Endothelial cell of umbilical vein (primary cell): Measurements from ENCODE around the gene PRKAA1. TPM values are rescaled to one million over a fixed set of nuclear protein-coding genes. Genes with fewer than 3 reads are reported as not detected.
A peak's percentile ranks its signal among the peaks of the same experiment; 100 is the strongest.

ENCODE experiments used
- BruUV-seq: library from RNA; stranded (reverse); fragments of 400-500 nt; replicated peaks from 2 replicates; lab custom pipeline; 2021; lab: Mats Ljungman, UMichigan
- CTCF ChIA-PET: fragments of 300-600, 350-600 bp; sonication (Branson Sonifier 250); formaldehyde crosslinking; loops from one replicate; lab custom pipeline; 2021; ENCODE audit warnings: antibody characterized with exemption, inconsistent platforms; lab: Charles Lee
- POLR2A ChIA-PET: fragments of 300-600, 350-600 bp; sonication (Branson Sonifier 250); formaldehyde crosslinking; loops from one replicate; lab custom pipeline; 2021; ENCODE audit warnings: antibody characterized with exemption, inconsistent platforms; lab: Charles Lee
- DNase-seq: peaks from one replicate; pipeline ENCODE4 v3.0.0-alpha.2; 2011; ENCODE audit warnings: low read depth, low spot score
- FAIRE-seq: peaks from 2 replicates; lab custom pipeline; 2011; peaks lifted over from hg19 to GRCh38; lab: Jason Lieb, UNC
- H2AFZ ChIP-seq: 2 replicates; pipeline ENCODE4 v1.6.0; 2012; ENCODE audit warnings: low read depth, low read length, control low read depth, inconsistent platforms
- H3K27ac ChIP-seq: 2 replicates; pipeline ENCODE4 v1.5.1; 2011; ENCODE audit warnings: low read depth, mild to moderate bottlenecking, control low read depth, low read length, moderate library complexity; ENCODE audit not compliant: insufficient read depth
- H3K27me3 ChIP-seq, 2 experiments: 2 replicates each; pipeline versions ENCODE4 v1.6.0 to v1.6.1; 2011; ENCODE audit warnings: low read length in 2 of 2, mixed read lengths in 1 of 2; ENCODE audit not compliant: control insufficient read depth in 2 of 2, insufficient read depth in 2 of 2
- H3K36me3 ChIP-seq, 2 experiments: 2 replicates in 1 of 2; 3 replicates in 1 of 2; pipeline ENCODE4 v1.5.1; 2011; ENCODE audit warnings: low read length in 2 of 2, mild to moderate bottlenecking in 1 of 2, moderate library complexity in 1 of 2; ENCODE audit not compliant: control insufficient read depth in 2 of 2, insufficient read depth in 2 of 2; ENCODE audit errors: extremely low read depth in 1 of 2
- H3K4me1 ChIP-seq: 3 replicates; pipeline ENCODE4 v1.5.1; 2011; ENCODE audit warnings: mild to moderate bottlenecking, low read length; ENCODE audit not compliant: control insufficient read depth, insufficient read depth; ENCODE audit errors: extremely low read depth
- H3K4me2 ChIP-seq: 2 replicates; pipeline ENCODE4 v1.6.1; 2011; ENCODE audit warnings: low read length, control low read depth, mixed read lengths; ENCODE audit not compliant: insufficient read depth
- H3K4me3 ChIP-seq, 3 experiments: fragments of 200-600 bp in 1 of 3; sonication (generic), shearing (Covaris generic) in 1 of 3; replicated peaks in 1 of 3; 2 replicates each; pipeline ENCODE4 v1.5.1; 2011 to 2016; ENCODE audit warnings: control low read depth in 3 of 3, low read length in 3 of 3, mild to moderate bottlenecking in 2 of 3, inconsistent platforms in 1 of 3, low read depth in 1 of 3, moderate library complexity in 1 of 3; ENCODE audit not compliant: insufficient read depth in 1 of 3
- H3K79me2 ChIP-seq: 2 replicates; pipeline ENCODE4 v1.6.0; 2012; ENCODE audit warnings: low read length, inconsistent platforms; ENCODE audit not compliant: control insufficient read depth, insufficient read depth
- H3K9ac ChIP-seq: replicated peaks from 2 replicates; pipeline ENCODE3; 2011; ENCODE audit warnings: low read length, control low read depth; ENCODE audit not compliant: insufficient read depth; ENCODE audit errors: extremely low read depth
- H3K9me1 ChIP-seq: replicated peaks from 3 replicates; pipeline ENCODE4 v1.6.0; 2011; ENCODE audit warnings: mild to moderate bottlenecking, low read length; ENCODE audit not compliant: control insufficient read depth, insufficient read depth; ENCODE audit errors: extremely low read depth
- H3K9me3 ChIP-seq: replicated peaks from 2 replicates; pipeline ENCODE4 v1.5.1; 2012; ENCODE audit warnings: low read length, inconsistent platforms; ENCODE audit not compliant: control insufficient read depth, insufficient read depth
- H4K20me1 ChIP-seq: replicated peaks from 2 replicates; pipeline ENCODE3; 2011; ENCODE audit warnings: mild to moderate bottlenecking, low read length; ENCODE audit not compliant: control insufficient read depth, insufficient read depth; ENCODE audit errors: extremely low read depth
- CTCF ChIP-seq, 2 donors: IDR thresholded peaks; 1 replicate in 1 of 2; 2 replicates in 1 of 2; pipeline ENCODE4 v1.5.1; 2011; ENCODE audit warnings: low read length in 2 of 2, mild to moderate bottlenecking in 2 of 2, moderate library complexity in 2 of 2, control low read depth in 1 of 2, inconsistent platforms in 1 of 2, low read depth in 1 of 2; ENCODE audit not compliant: insufficient read depth in 1 of 2; ENCODE audit errors: extremely low read depth in 1 of 2
- EZH2 ChIP-seq: IDR thresholded peaks from 2 replicates; pipeline ENCODE4 v1.6.1; 2012; ENCODE audit warnings: borderline replicate concordance, low read depth, mild to moderate bottlenecking, moderate library complexity, low read length, inconsistent platforms; ENCODE audit not compliant: severe bottlenecking
- FOS ChIP-seq: IDR thresholded peaks from 2 replicates; pipeline ENCODE4 v1.6.1; 2011; ENCODE audit warnings: mild to moderate bottlenecking, low read length, moderate library complexity, borderline replicate concordance; ENCODE audit not compliant: insufficient read depth
- GATA2 ChIP-seq: IDR thresholded peaks from 2 replicates; pipeline ENCODE4 v1.7.0; 2011; ENCODE audit warnings: low read depth, mild to moderate bottlenecking, moderate library complexity, mixed read lengths, low read length; ENCODE audit not compliant: insufficient read length, insufficient read depth
- JUN ChIP-seq: IDR thresholded peaks from 2 replicates; pipeline ENCODE4 v1.6.1; 2011; ENCODE audit warnings: borderline replicate concordance, low read depth; ENCODE audit not compliant: insufficient read length, insufficient read depth
- MAX ChIP-seq: IDR thresholded peaks from 2 replicates; pipeline ENCODE4 v1.6.1; 2011; ENCODE audit not compliant: insufficient read depth, insufficient read length
- MYC ChIP-seq: IDR thresholded peaks from one replicate; pipeline ENCODE4 v1.6.1; 2011; ENCODE audit warnings: mild to moderate bottlenecking, low read depth, low read length
- POLR2AphosphoS5 ChIP-seq: IDR thresholded peaks from 2 replicates; pipeline ENCODE4 v1.6.1; 2012; ENCODE audit warnings: low read depth, mild to moderate bottlenecking, control low read depth, low read length, moderate library complexity; ENCODE audit not compliant: insufficient read depth
- dilution Hi-C: fragments of 300-500 bp; cut with MboI; formaldehyde crosslinking; loops from one replicate; pipeline ENCODE4 v1.15.0; 2019; ENCODE audit warnings: low sequenced_read_pairs; ENCODE audit not compliant: extremely low pct_ligation_motif_present
- intact Hi-C: fragments of 100-400 bp; cut with micrococcal nuclease; formaldehyde crosslinking; loops from one replicate; pipeline ENCODE4 v1.10.0; 2022
- polyA plus RNA-seq, 4 experiments: library from polyadenylated mRNA; depleted of rRNA in 3 of 4; stranded (reverse) in 3 of 4; unstranded in 1 of 4; fragments of >200 nt; gene quantifications; 2 replicates each; pipeline versions ENCODE4 v1.2.1 to v1.2.3, GENCODE V29; 2011 to 2012; ENCODE audit warnings: missing spikeins in 1 of 4
- total RNA-seq: library from RNA; stranded (reverse); gene quantifications from 2 replicates; pipeline ENCODE4 v1.2.3, GENCODE V29; 2021

Gene PRKAA1
- total and polyA plus RNA-seq, 2 donors (not counting 3 experiments of a cell fraction or from before 2014, with no cell fraction given) = 37.0 to 83.5 TPM

- intact Hi-C loops = loop anchor here (2.0 kb wide), 1 partner anchor 45 kb away; no protein-coding TSS in a partner anchor
- CTCF ChIA-PET = interaction anchor here (0.7 kb wide), 1 partner anchor 36 kb away, joined by 4 read pairs; the partner anchor contains the start of gene PRKAA1
- H4K20me1 ChIP-seq = peaks cover 4% of the 10 kb centered on the region
- peak overlapping the region; percentile 96 for H3K9ac ChIP-seq
- H3K36me3 ChIP-seq = peaks cover 20 to 31% of the 10 kb centered on the region in 2 experiments
- no peaks in the 10 kb centered on the region for H3K9me3 ChIP-seq
- peak overlapping the region; percentile 44 to 90 (median 66) for H3K4me3 ChIP-seq
- H3K4me1 ChIP-seq = peaks cover 28% of the 10 kb centered on the region
- H3K27me3 ChIP-seq = no peaks in the 10 kb centered on the region
- H2AFZ ChIP-seq = no peak overlapping the region
- peak overlapping the region; percentile 69 for H3K27ac ChIP-seq
- DNase-seq (no peak), FAIRE-seq (no peak)
- no TSS peak for BruUV-seq
- TF ChIP-seq POLR2AphosphoS5 = peak; percentile 26
- TF ChIP-seq CTCF (IDR thresholded peaks at IDR 0.05; ENCODE audit: extremely low read depth in 1 of 2, insufficient read depth in 1 of 2, low read depth in 1 of 2, low read length in 2 of 2) = no peak
- POLR2A ChIA-PET = interaction anchor here (2.5 kb wide), 1 partner anchor 8 kb away, joined by 8 read pairs; the partner anchor contains the start of gene CARD6
- dilution Hi-C loops = no loop called here
- H3K9me1 ChIP-seq = no peaks in the 10 kb centered on the region
- H3K79me2 ChIP-seq = peaks cover 52% of the 10 kb centered on the region
- peak overlapping the region; percentile 86 for H3K4me2 ChIP-seq
Measured at GRCh38 chr5:40833712-40834229, 35.6 kb upstream of the PRKAA1 start.

GRCh38 chr5:40832345-40832744, 34.2 kb upstream of the PRKAA1 start:
- intact Hi-C loops = no loop called here
- ChIA-PET CTCF (no interaction called here), POLR2A (interaction anchor here (2.5 kb wide), 1 partner anchor 10 kb away, joined by 8 read pairs; the partner anchor contains the start of gene CARD6)
- H3K4me2 ChIP-seq = peak overlapping the region; percentile 86
- peaks cover 28% of the 10 kb centered on the region for H3K4me1 ChIP-seq
- H3K79me2 ChIP-seq = peaks cover 59% of the 10 kb centered on the region
- H3K9me3 ChIP-seq = no peaks in the 10 kb centered on the region
- H4K20me1 ChIP-seq = peaks cover 4% of the 10 kb centered on the region
- FAIRE-seq = no peak
- dilution Hi-C loops = no loop called here
- H3K9me1 ChIP-seq = no peaks in the 10 kb centered on the region
- BruUV-seq = no TSS peak
- H3K9ac ChIP-seq = no peak overlapping the region
- H2AFZ ChIP-seq = no peak overlapping the region
- TF ChIP-seq CTCF (IDR thresholded peaks at IDR 0.05; ENCODE audit: extremely low read depth in 1 of 2, insufficient read depth in 1 of 2, low read depth in 1 of 2, low read length in 2 of 2) = no peak
- no peak for TF ChIP-seq MYC
- no peak for TF ChIP-seq FOS
- no peak for TF ChIP-seq EZH2
- no peak for TF ChIP-seq JUN
- TF ChIP-seq POLR2AphosphoS5 = no peak
- TF ChIP-seq MAX = no peak
- no peak for TF ChIP-seq GATA2
- no peaks in the 10 kb centered on the region for H3K27me3 ChIP-seq
- no peak for DNase-seq
- H3K36me3 ChIP-seq = peaks cover 24 to 43% of the 10 kb centered on the region in 2 experiments
- no peak overlapping the region for H3K27ac ChIP-seq
- peak overlapping the region in 1 of 3 experiments; percentile 90 for H3K4me3 ChIP-seq
